ENCODE measurements around the gene KDR. TPM values are rescaled to one million over a fixed set of nuclear protein-coding genes. Genes with fewer than 3 reads are reported as not detected.

Gene KDR
- total RNA-seq, 1 donor from 2014 or later = 19.4 TPM

DNA sequence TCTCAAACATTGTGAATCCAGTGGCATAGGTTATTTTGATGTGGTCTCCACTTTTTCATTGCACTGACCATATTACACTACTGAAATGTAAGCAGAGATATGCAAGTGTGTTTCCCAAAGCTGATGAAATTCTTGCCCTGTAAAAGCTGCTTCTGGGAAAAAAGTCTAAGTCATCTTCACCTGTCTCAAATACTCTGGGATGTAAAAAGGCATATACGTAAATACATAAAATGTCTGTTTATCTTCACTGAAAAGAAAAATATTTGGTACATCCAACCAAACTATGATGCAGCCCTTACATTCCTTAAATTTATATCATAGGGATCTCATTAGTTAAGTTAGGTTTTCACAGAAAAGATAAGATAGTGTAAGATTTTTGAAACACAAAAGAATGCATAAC is 7.9 kb downstream of the KDR start:
- Histone ChIP-seq H3K4me1 (no peaks in the 10 kb centered on the region), H3K36me3 (no peaks in the 10 kb centered on the region), H3K27me3 (no peaks in the 10 kb centered on the region), H3K27ac (no peak overlapping the region), H3K4me3 (no peak overlapping the region), H3K9me3 (no peaks in the 10 kb centered on the region)
- no peak for TF ChIP-seq CTCF (IDR thresholded peaks at IDR 0.05)
- TF ChIP-seq POLR2AphosphoS5 (IDR thresholded peaks at IDR 0.05; ENCODE audit: insufficient read depth in 1 of 2, low read depth in 1 of 2) = no peak
- TF ChIP-seq POLR2A (IDR thresholded peaks at IDR 0.05) = no peak
- intact Hi-C loops (cut with DNase I) = no loop called here
- no peak for DNase-seq (ENCODE audit: extremely low spot score in 2 of 2)

- TF ChIP-seq POLR2AphosphoS5 (IDR thresholded peaks at IDR 0.05; ENCODE audit: insufficient read depth in 1 of 2, low read depth in 1 of 2) (no peak), POLR2A (IDR thresholded peaks at IDR 0.05) (no peak), CTCF (IDR thresholded peaks at IDR 0.05) (no peak)
- Histone ChIP-seq H3K9me3 (no peaks in the 10 kb centered on the region), H3K4me3 (no peak overlapping the region), H3K36me3 (no peaks in the 10 kb centered on the region), H3K4me1 (no peaks in the 10 kb centered on the region), H3K27me3 (no peaks in the 10 kb centered on the region), H3K27ac (no peak overlapping the region)
- intact Hi-C loops (cut with DNase I) = no loop called here
- no peak for DNase-seq (ENCODE audit: extremely low spot score in 2 of 2)
Observed at GRCh38 chr4:55116450-55116849, 8.9 kb downstream of the KDR start.

DNA sequence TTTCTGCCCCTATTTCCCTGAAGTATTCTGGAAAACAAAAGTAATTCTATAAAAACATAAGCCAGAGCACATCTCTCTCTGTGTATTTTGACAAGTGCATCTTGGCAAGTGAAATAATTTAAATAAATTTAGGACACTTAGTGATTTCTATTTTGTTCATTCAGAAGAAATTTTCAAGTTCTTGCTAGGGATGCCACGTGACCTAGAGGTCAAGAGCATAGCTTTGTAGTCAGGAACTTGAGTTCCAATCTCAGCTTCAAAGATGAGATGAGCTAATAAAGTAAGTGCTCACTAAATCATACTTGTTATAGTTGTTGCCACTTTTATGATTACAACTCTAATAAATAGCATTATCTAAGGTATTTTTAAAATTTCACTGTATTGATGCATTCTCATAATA is 13.8 kb downstream of the KDR start:
- no peaks in the 10 kb centered on the region for H3K9me3 ChIP-seq
- no peaks in the 10 kb centered on the region for H3K4me1 ChIP-seq
- H3K27me3 ChIP-seq = no peaks in the 10 kb centered on the region
- TF ChIP-seq POLR2AphosphoS5 (IDR thresholded peaks at IDR 0.05; ENCODE audit: insufficient read depth in 1 of 2, low read depth in 1 of 2) (no peak), POLR2A (IDR thresholded peaks at IDR 0.05) (no peak), CTCF (IDR thresholded peaks at IDR 0.05) (no peak)
- H3K4me3 ChIP-seq = no peak overlapping the region
- DNase-seq (ENCODE audit: extremely low spot score in 2 of 2) = no peak
- no peaks in the 10 kb centered on the region for H3K36me3 ChIP-seq
- H3K27ac ChIP-seq = no peak overlapping the region
- intact Hi-C loops (cut with DNase I) = no loop called here

DNA sequence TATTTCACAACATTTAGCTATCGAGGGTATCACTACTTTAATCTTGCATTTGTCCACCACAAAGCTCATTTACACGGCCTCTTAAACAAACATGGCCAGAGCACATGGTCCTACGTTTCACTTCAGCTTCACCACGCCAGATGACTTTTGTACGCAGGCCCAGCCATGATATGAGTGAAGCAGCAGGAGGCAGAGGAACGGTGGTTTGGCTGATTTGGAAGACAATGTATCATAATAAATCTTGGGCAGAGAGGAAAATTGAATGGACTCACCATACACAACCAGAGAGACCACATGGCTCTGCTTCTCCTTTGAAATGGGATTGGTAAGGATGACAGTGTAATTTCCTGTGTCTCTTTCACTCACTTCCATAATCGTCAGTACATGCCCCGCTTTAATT is 15.3 kb downstream of the KDR start:
- no peak overlapping the region for H3K4me3 ChIP-seq
- H3K36me3 ChIP-seq = no peaks in the 10 kb centered on the region
- H3K4me1 ChIP-seq = no peaks in the 10 kb centered on the region
- no peaks in the 10 kb centered on the region for H3K9me3 ChIP-seq
- DNase-seq (ENCODE audit: extremely low spot score in 2 of 2) = no peak
- no peaks in the 10 kb centered on the region for H3K27me3 ChIP-seq
- TF ChIP-seq POLR2A (IDR thresholded peaks at IDR 0.05) (no peak), CTCF (IDR thresholded peaks at IDR 0.05) (no peak), POLR2AphosphoS5 (IDR thresholded peaks at IDR 0.05; ENCODE audit: insufficient read depth in 1 of 2, low read depth in 1 of 2) (no peak)
- no peak overlapping the region for H3K27ac ChIP-seq
- intact Hi-C loops (cut with DNase I) = no loop called here

GRCh38 chr4:55107054-55107453 is 18.3 kb downstream of the KDR start:
- TF ChIP-seq CTCF (IDR thresholded peaks at IDR 0.05) (no peak), POLR2AphosphoS5 (IDR thresholded peaks at IDR 0.05; ENCODE audit: insufficient read depth in 1 of 2, low read depth in 1 of 2) (no peak), POLR2A (IDR thresholded peaks at IDR 0.05) (no peak)
- intact Hi-C loops (cut with DNase I) = no loop called here
- no peak overlapping the region for H3K27ac ChIP-seq
- H3K27me3 ChIP-seq = no peaks in the 10 kb centered on the region
- H3K9me3 ChIP-seq = no peaks in the 10 kb centered on the region
- no peak overlapping the region for H3K4me3 ChIP-seq
- H3K4me1 ChIP-seq = no peaks in the 10 kb centered on the region
- no peak for DNase-seq (ENCODE audit: extremely low spot score in 2 of 2)
- no peaks in the 10 kb centered on the region for H3K36me3 ChIP-seq
